C4-2B (cell line): ENCODE results near the gene RALBP1.
"Not testable (repeated sequence)": the region's sequence is repeated elsewhere in the genome, so short reads cannot be mapped to it uniquely, and the experiment has no call there.

ENCODE experiments used
- H3K27ac ChIP-seq: fragments of 450-650 bp; 2 replicates; pipeline ENCODE4 v1.5.1; 2017
- ZFX ChIP-seq: fragments of 450-650 bp; IDR thresholded peaks from 2 replicates; pipeline ENCODE4 v1.6.1; 2017
- TF ChIP-seq, protein P1 (sequence below): fragments of 450-650 bp; conservative IDR thresholded peaks from 2 replicates; pipeline ENCODE4 v1.5.1; 2017; ENCODE audit warnings: mild to moderate bottlenecking

The RALBP1 gene

DNA sequence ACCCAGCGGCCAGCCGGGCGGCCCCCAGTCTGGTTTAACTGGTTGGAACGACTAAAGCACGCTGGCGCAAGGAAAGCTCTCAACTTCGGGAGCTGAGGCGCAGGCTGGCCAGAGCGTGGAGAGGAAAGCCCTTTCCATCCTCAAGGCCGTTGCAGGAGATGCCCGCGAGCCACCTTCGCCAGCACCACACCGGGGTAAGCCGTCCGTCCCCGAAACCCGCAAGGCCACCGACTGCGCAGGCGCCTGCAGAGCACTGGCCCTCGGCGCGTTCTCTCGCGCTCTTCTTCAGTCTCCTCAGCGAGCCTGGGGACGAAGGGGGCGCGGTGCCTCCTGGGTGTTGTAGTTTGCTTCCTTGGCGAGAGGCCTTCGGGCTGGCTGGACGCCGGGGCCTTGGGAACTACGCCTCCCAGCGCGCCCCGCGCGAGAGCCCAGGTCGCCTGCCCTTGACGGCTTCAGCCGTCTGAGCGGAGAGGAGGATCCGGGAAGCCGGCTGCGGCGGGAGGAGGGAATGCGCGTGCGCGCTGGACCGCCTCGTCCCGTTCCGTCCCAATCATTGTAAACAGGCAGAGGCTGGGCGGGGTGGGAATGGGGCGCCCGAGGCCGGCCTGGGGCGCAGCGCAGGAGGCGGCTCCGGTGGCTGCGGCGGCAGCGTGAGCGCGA, at the start of gene RALBP1:
TSS of gene RALBP1 (plus strand) at position 531 of the 660 bp plus-strand sequence. CDS start 37,533 bp downstream, outside the sequence.
- peak within 1 kb of the TSS; percentile 86 for H3K27ac ChIP-seq
- TF ChIP-seq ZFX, result no peak
- TF ChIP-seq, protein P1, sequence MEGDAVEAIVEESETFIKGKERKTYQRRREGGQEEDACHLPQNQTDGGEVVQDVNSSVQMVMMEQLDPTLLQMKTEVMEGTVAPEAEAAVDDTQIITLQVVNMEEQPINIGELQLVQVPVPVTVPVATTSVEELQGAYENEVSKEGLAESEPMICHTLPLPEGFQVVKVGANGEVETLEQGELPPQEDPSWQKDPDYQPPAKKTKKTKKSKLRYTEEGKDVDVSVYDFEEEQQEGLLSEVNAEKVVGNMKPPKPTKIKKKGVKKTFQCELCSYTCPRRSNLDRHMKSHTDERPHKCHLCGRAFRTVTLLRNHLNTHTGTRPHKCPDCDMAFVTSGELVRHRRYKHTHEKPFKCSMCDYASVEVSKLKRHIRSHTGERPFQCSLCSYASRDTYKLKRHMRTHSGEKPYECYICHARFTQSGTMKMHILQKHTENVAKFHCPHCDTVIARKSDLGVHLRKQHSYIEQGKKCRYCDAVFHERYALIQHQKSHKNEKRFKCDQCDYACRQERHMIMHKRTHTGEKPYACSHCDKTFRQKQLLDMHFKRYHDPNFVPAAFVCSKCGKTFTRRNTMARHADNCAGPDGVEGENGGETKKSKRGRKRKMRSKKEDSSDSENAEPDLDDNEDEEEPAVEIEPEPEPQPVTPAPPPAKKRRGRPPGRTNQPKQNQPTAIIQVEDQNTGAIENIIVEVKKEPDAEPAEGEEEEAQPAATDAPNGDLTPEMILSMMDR, result no peak

DNA sequence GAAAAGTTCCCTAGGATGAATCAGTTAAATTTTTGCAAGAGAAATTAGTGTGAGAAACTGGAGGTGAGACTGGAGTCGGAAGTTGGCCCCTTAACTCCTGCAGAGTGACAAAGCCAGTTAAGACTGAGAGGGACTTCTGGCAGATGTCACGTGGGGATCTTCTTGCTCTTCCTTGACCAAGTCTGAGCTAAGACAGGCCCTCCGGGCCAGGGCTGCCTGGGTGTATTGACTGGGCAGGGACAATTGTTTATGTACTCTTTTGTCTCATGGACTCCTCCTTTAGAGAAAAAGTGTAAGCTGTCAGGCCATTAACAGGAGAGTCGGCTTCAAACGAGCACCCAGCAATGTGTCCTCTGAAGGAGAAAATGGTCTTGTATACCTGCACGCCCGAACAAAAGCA, 48.6 kb upstream of the RALBP1 start:
- TF ChIP-seq, protein P1, result no peak
- no peak for TF ChIP-seq ZFX
- H3K27ac ChIP-seq, result no peak overlapping the region

DNA sequence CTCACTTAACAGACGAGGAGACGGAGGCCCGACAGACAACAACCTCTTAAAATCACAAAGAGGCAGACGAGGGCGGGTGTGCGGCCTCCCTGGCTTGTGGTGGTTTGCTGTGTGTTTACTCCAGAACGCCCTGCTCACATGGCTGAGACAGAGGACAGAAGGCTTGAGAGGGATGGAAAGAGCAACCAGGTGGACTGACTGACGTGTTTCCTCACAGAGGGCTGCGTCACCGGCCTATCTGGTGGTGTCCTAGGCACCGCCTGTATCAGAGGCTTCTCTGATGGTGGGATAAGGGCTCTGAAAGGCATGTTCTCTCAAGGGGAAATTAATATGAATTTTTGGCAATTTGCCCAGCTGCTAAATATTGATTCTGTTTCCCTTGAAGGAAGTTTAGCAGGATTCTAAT, 47.0 kb upstream of the RALBP1 start:
- peak overlapping the region; percentile 23; the same call in 1 of the 2 replicates for H3K27ac ChIP-seq
- no peak for TF ChIP-seq ZFX
- TF ChIP-seq, protein P1, result no peak

DNA sequence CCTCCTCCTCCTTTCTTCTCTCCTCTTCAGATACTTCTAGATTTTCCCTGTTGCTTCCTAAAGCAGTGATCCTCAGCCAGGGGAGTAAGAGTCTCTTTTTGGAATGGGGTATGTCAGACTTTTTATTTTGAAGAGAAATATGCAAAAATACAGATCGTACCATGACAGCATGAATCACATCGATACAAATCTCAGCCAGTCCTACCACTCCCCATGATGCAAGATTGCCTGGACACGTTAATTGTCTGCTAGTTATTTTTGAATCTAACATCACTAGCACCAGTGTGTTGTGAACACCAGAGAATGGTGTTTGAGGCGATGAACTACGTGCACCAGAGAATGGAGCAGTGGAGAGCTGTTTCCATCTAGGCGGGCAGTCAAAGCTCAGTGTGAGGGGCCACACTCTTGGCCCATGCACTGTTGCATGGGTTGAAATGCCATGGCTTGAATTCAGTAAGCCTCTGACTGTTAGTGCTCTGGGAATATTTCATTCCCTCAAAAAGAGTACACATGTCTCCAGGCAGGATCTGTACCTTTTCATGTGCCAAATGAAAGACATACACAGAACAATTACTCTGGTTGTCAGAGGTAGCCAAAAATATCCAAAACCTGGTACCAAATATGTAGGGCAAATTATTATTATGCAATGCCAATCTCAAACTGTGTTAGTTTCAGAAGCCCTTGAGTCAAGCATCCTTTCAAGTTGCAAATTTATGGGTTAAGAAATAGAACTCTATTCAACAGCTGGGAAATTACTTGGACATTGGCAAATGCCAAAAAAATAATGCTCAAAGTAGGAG, 46.3 kb upstream of the RALBP1 start:
- TF ChIP-seq, protein P1, result no peak
- TF ChIP-seq ZFX, result no peak
- H3K27ac ChIP-seq, result peak overlapping the region; percentile 28

DNA sequence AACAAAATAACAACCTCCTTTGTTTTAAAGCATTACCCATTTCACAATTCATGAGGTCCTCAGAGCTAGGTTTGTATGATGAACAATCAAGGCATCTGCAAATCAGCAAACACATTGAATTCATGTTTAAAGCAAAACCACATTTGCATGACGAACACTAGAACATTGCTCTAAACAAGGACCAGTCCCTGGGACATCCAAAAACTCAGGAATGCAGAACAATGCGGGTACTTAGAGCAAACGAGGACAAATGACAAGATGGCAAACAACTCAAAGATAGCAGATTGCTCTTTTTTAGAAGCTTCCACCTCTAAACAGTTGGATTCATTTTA, 45.7 kb upstream of the RALBP1 start:
- no peak for TF ChIP-seq ZFX
- TF ChIP-seq, protein P1, result no peak
- H3K27ac ChIP-seq, result no peak overlapping the region

DNA sequence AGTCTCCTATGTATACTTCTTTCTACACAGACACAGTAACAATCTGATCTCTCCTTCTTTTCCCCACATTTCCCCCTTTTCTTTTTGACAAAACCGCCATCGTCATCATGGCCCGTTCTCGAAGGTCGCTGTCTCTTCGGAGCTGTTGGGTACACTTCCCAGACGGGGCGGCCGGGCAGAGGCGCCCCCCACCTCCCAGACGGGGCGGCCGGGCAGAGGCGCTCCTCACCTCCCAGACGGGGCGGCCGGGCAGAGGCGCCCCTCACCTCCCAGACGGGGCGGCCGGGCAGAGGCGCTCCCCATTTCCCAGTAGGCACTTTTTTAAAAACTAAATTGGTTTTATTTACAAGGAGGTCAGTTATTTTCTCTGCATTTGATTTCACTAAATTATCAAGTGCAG, 45.0 kb upstream of the RALBP1 start:
- H3K27ac ChIP-seq, result not testable (repeated sequence)

DNA sequence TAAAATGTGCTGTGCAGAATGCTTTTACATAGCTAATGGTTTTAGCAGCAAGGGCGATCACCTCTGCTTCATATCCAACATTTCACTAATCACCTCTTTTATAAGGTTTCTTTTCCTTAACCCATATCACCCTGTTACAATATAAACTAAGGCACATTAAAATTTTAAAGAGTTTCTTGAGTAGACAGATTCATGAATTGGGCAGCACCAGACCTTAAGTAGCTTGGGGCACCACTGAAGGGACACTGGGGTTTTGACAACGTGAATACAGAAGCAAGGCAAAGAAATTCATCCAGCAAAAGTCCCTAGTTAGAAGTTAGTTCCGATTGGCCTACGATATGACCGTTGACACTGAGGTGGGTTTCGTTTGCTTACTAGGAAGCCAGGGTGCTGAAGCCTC, 44.0 kb upstream of the RALBP1 start:
- no peak for TF ChIP-seq ZFX
- TF ChIP-seq, protein P1, result no peak
- no peak overlapping the region for H3K27ac ChIP-seq

DNA sequence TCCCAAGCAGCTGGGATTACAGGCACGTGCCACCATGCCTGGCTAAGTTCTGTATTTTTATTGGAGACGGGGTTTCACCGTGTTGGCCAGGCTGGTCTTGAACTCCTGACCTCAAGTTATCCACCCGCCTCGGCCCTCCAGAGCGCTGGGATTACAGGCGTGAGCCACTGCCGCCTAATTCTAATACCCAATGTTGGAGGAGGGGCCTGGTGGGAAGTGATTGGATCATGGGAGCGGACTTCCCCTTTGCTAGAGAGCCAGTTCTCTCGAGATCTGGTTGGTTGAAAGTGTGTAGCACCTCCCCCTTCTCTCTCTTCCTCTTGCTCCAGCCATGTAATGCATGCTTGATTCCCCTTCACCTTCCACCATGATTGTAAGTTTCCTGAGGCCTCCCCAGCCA, 42.2 kb upstream of the RALBP1 start:
- H3K27ac ChIP-seq, result not testable (repeated sequence)
